Upper lobe of left lung (tissue), 6 donors: ENCODE measurements around the gene GSTA3. TPM values are rescaled to one million over a fixed set of nuclear protein-coding genes. Genes with fewer than 3 reads are reported as not detected.

Experiments used
- ATAC-seq, 2 donors: fragments of 200-7000 bp; cut with Tn5 transposase; one replicate each; pipeline ENCODE4 v1.9.1; 2022; ENCODE audit warnings: mild to moderate bottlenecking in 2 of 2, moderate library complexity in 2 of 2; ENCODE audit not compliant: low FRiP score in 2 of 2
- DNase-seq, 2 donors: peaks; one replicate each; pipeline ENCODE4 v3.0.0-alpha.2; 2019 to 2020
- H3K27ac ChIP-seq, 4 donors: fragments of 200-600 bp; sonication (generic); one replicate each; pipeline ENCODE4 v1.5.1; 2016 to 2019
- H3K27me3 ChIP-seq, 4 donors: fragments of 200-600 bp; sonication (generic); one replicate each; pipeline ENCODE4 v1.5.1; 2017 to 2019
- H3K36me3 ChIP-seq, 4 donors: fragments of 200-600 bp; sonication (generic); one replicate each; pipeline ENCODE4 v1.5.1; 2016 to 2019
- H3K4me1 ChIP-seq, 4 donors: fragments of 200-600 bp; sonication (generic); one replicate each; pipeline ENCODE4 v1.5.1; 2018 to 2019
- H3K4me3 ChIP-seq, 4 donors: fragments of 200-600 bp; sonication (generic); one replicate each; pipeline ENCODE4 v1.5.1; 2017 to 2019; ENCODE audit warnings: mild to moderate bottlenecking in 2 of 4, moderate library complexity in 1 of 4
- H3K9me3 ChIP-seq, 4 donors: fragments of 200-600 bp; sonication (generic); one replicate each; pipeline ENCODE4 v1.5.1; 2018 to 2019
- EP300 ChIP-seq, 4 donors: sonication (generic); formaldehyde crosslinking; IDR thresholded peaks; one replicate each; pipeline ENCODE4 v1.5.1; 2017; ENCODE audit warnings: antibody characterized with exemption in 4 of 4, control low read depth in 2 of 4
- POLR2A ChIP-seq, 4 donors: fragments of 450-650 bp; IDR thresholded peaks; one replicate each; pipeline ENCODE4 v1.5.1; 2016 to 2017; ENCODE audit warnings: antibody characterized with exemption in 4 of 4, mild to moderate bottlenecking in 2 of 4
- POLR2AphosphoS5 ChIP-seq, 2 donors: sonication (generic); formaldehyde crosslinking; IDR thresholded peaks; one replicate each; pipeline ENCODE4 v1.5.1; 2017; ENCODE audit warnings: antibody characterized with exemption in 2 of 2
- WGBS, 2 donors: methylation state at CpG; one replicate each; pipeline ENCODE4 v1.1.5; 2017 to 2018; 5-methylcytosine and 5-hydroxymethylcytosine counted together
- total RNA-seq, 6 donors: library from RNA; depleted of rRNA in 4 of 6; stranded (reverse); fragments of >200 nt in 4 of 6; gene quantifications; one replicate each; pipeline versions ENCODE4 v1.1.0 to v1.2.1, GENCODE V29; 2016 to 2021
- TF ChIP-seq, protein P1 (sequence below), 6 experiments: fragments of 450-650 bp in 4 of 6; fragments of 200-600 bp in 2 of 6; sonication (generic) in 2 of 6; IDR thresholded peaks; one replicate each; pipeline ENCODE4 v1.5.1; 2016 to 2019; ENCODE audit warnings: antibody characterized with exemption in 6 of 6
- donor health status: DM: no; HTN: no; CAD: no; lungs with moderate emphysema.
- donor health status: DM: no; HTN: yes; CAD: no; lungs with severe emphysema.

Gene GSTA3
- total RNA-seq, 6 donors from 2014 or later = 0.46 to 2.0 (median 0.57) TPM; not detected in 1

DNA sequence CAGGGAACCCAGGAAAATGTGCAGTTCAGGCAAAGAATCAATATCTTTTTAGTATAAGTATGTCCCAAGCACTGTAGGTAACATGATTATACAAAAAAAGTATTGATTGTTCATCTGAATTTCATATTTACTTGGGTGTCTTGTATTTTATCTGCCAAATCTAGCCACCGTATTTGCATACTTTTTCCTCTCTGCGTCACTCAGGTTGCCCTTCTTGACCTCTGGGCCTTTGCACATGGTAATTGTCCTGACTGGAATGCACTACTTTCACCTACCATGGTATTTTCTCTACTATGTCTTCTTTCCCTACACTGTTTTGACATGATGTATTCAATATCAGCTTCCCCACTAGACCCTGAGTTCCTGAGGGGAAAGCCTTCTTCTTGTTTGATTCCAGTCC lies 15.2 kb downstream of the GSTA3 start:
- ATAC-seq (no peak), DNase-seq (no peak)
- Histone ChIP-seq H3K36me3 (no peaks in the 10 kb centered on the region), H3K27ac (no peak overlapping the region), H3K4me3 (no peak overlapping the region), H3K4me1 (no peaks in the 10 kb centered on the region), H3K9me3 (no peaks in the 10 kb centered on the region), H3K27me3 (no peaks in the 10 kb centered on the region)
- TF ChIP-seq POLR2AphosphoS5 (IDR thresholded peaks at IDR 0.05) = no peak
- TF ChIP-seq, protein P1, sequence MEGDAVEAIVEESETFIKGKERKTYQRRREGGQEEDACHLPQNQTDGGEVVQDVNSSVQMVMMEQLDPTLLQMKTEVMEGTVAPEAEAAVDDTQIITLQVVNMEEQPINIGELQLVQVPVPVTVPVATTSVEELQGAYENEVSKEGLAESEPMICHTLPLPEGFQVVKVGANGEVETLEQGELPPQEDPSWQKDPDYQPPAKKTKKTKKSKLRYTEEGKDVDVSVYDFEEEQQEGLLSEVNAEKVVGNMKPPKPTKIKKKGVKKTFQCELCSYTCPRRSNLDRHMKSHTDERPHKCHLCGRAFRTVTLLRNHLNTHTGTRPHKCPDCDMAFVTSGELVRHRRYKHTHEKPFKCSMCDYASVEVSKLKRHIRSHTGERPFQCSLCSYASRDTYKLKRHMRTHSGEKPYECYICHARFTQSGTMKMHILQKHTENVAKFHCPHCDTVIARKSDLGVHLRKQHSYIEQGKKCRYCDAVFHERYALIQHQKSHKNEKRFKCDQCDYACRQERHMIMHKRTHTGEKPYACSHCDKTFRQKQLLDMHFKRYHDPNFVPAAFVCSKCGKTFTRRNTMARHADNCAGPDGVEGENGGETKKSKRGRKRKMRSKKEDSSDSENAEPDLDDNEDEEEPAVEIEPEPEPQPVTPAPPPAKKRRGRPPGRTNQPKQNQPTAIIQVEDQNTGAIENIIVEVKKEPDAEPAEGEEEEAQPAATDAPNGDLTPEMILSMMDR (IDR thresholded peaks at IDR 0.05) = no peak
- no peak for TF ChIP-seq EP300 (IDR thresholded peaks at IDR 0.05)
- TF ChIP-seq POLR2A (IDR thresholded peaks at IDR 0.05) = no peak
- WGBS, 2 donors = 67% methylated on average over 2 of the region's 2 CpGs

DNA sequence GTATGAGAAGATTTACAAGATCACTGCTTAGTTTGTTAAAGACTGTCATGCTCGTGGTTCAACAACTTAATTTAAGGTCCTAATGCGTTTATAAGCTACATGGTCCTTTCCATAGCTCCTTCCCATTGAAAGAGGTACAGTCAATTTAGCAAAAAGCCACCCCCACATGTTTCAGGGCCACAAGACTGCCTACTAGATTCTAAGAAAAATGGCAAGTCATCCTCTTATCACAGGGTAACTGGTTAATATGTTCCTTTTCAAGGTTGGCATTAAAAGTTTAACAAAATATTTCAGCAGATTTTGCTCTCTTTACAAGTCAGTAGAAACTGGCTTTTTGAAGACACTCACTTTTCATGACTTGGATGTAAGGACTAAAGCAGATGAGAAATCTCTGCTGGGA lies 15.7 kb downstream of the GSTA3 start:
- H3K27ac ChIP-seq = no peak overlapping the region
- no peaks in the 10 kb centered on the region for H3K4me1 ChIP-seq
- no peak for TF ChIP-seq POLR2A (IDR thresholded peaks at IDR 0.05)
- no peak for TF ChIP-seq EP300 (IDR thresholded peaks at IDR 0.05)
- TF ChIP-seq, protein P1 (IDR thresholded peaks at IDR 0.05) = no peak
- no peak for TF ChIP-seq POLR2AphosphoS5 (IDR thresholded peaks at IDR 0.05)
- DNase-seq (no peak), ATAC-seq (no peak)
- no peaks in the 10 kb centered on the region for H3K9me3 ChIP-seq
- 58 to 87% methylated on average over 2 of the region's 2 CpGs for WGBS, 2 donors
- no peaks in the 10 kb centered on the region for H3K27me3 ChIP-seq
- H3K4me3 ChIP-seq = no peak overlapping the region
- no peaks in the 10 kb centered on the region for H3K36me3 ChIP-seq

DNA sequence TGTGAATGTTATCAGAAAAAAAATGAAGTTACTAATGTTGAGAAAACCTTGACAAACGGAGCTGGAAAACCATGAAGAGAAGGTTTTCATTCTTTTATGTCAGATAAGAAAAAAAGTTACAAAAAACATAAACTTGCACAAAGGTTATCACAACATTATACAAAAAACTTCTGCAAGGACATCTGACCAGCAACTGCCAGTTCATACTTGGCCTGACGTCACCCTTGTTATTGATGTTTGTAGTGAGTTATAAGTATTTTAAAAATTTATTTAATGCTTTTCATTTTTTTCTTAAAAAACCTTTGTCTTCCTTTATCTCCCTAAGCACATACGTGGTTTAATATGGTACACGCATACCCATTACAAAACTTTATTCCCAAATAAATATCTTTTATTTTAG lies 16.3 kb downstream of the GSTA3 start:
- no peaks in the 10 kb centered on the region for H3K9me3 ChIP-seq
- H3K4me3 ChIP-seq = no peak overlapping the region
- TF ChIP-seq POLR2AphosphoS5 (IDR thresholded peaks at IDR 0.05) = no peak
- TF ChIP-seq, protein P1 (IDR thresholded peaks at IDR 0.05) = no peak
- TF ChIP-seq POLR2A (IDR thresholded peaks at IDR 0.05) = no peak
- TF ChIP-seq EP300 (IDR thresholded peaks at IDR 0.05) = no peak
- no peaks in the 10 kb centered on the region for H3K36me3 ChIP-seq
- H3K27ac ChIP-seq = no peak overlapping the region
- ATAC-seq (no peak), DNase-seq (no peak)
- WGBS, 2 donors = 82 to 86% methylated on average over 4 of the region's 4 CpGs
- no peaks in the 10 kb centered on the region for H3K4me1 ChIP-seq
- no peaks in the 10 kb centered on the region for H3K27me3 ChIP-seq

DNA sequence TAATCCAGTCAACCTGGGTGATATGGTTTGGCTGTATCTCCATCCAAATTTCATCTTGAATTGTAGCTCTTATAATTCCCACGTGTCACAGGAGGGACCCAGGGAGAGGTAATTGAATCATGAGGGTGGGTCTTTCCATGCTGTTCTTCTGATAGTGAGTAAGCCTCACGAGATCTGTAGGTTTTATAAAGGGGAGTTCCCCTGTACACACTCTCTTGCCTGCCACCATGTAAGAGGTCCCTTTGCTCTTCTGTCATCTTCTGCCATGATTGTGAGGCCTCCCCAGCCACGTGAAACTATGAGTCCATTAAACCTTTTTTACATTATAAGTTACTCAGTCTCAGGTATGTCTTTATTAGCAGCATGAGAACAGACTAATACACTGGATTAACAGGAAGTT lies 19.5 kb downstream of the GSTA3 start:
- no peak overlapping the region for H3K27ac ChIP-seq
- DNase-seq (no peak), ATAC-seq (no peak)
- H3K9me3 ChIP-seq = no peaks in the 10 kb centered on the region
- no peak overlapping the region for H3K4me3 ChIP-seq
- TF ChIP-seq POLR2AphosphoS5 (IDR thresholded peaks at IDR 0.05) (no peak), POLR2A (IDR thresholded peaks at IDR 0.05) (no peak), EP300 (IDR thresholded peaks at IDR 0.05) (no peak)
- TF ChIP-seq, protein P1 (IDR thresholded peaks at IDR 0.05) = no peak
- 74 to 84% methylated on average over 3 of the region's 3 CpGs for WGBS, 2 donors
- no peaks in the 10 kb centered on the region for H3K36me3 ChIP-seq
- no peaks in the 10 kb centered on the region for H3K4me1 ChIP-seq
- H3K27me3 ChIP-seq = no peaks in the 10 kb centered on the region

DNA sequence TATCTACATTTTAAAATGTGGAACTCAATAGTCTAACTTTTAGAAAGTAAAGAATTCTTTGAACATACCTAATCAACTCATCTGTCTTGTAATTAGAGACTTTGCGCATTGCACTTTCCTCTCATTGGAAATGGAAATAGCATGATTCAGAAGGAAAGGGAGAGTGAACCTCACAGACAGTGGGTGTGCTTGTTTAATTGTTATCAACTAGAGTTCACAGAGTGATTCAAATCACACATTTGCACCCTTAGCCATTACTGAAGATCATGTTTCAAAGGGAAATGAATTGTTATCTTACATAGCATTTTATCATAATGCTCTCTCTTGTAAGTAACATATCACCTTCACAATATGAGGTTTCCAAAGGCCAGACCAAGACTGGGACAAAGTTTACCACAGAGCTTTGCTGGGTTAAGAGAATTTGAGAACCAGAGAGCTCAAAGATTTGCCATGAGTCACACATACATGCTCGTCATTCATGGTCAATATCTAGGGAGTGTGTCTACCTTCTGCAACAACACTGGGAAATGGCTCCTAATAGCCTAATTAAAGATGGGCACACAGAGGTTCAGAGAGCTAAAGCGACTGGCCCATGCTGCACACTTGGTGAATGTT lies 21.5 kb downstream of the GSTA3 start:
- Histone ChIP-seq H3K4me3 (no peak overlapping the region), H3K27ac (no peak overlapping the region), H3K27me3 (no peaks in the 10 kb centered on the region), H3K4me1 (no peaks in the 10 kb centered on the region), H3K36me3 (no peaks in the 10 kb centered on the region), H3K9me3 (no peaks in the 10 kb centered on the region)
- no peak for DNase-seq
- no peak for ATAC-seq
- WGBS, 2 donors = 83 to 91% methylated on average over 3 of the region's 3 CpGs
- TF ChIP-seq, protein P1 (IDR thresholded peaks at IDR 0.05) = no peak
- TF ChIP-seq POLR2AphosphoS5 (IDR thresholded peaks at IDR 0.05) (no peak), POLR2A (IDR thresholded peaks at IDR 0.05) (no peak), EP300 (IDR thresholded peaks at IDR 0.05) (no peak)
